GM12878 (cell line): ENCODE results near the gene STRA8. TPM values are rescaled to one million over a fixed set of nuclear protein-coding genes. Genes with fewer than 3 reads are reported as not detected.

Experiments used
- ATAC-seq: fragments of 200-7000 bp; cut with Tn5 transposase; 3 replicates; pipeline ENCODE4 v1.9.1; 2020; ENCODE audit warnings: mild to moderate bottlenecking, moderate library complexity
- BruUV-seq: library from RNA; stranded (reverse); fragments of 400-500 nt; replicated peaks from 2 replicates; lab custom pipeline; 2021; lab: Mats Ljungman, UMichigan
- CTCF ChIA-PET: fragments of 300-600 bp; sonication (Branson Sonifier 250); formaldehyde crosslinking; extraction: SDS; loops from one replicate; lab custom pipeline; 2021; ENCODE audit warnings: inconsistent platforms; lab: Yijun Ruan, JAX
- POLR2A ChIA-PET: fragments of 350-600 bp; formaldehyde crosslinking; extraction: SDS; loops from one replicate; lab custom pipeline; 2021; ENCODE audit warnings: inconsistent platforms; lab: Charles Lee
- RAD21 ChIA-PET: fragments of 300-600 bp; sonication (Branson Sonifier 250); formaldehyde crosslinking; loops from one replicate; lab custom pipeline; 2023; ENCODE audit warnings: antibody characterized with exemption; ENCODE audit not compliant: unreplicated experiment; lab: Charles Lee
- SMC1A ChIA-PET: fragments of 300-600 bp; sonication (Branson Sonifier 250); formaldehyde crosslinking; loops from one replicate; lab custom pipeline; 2023; ENCODE audit not compliant: unreplicated experiment, uncharacterized antibody; lab: Charles Lee
- DNase-seq: peaks from one replicate; pipeline ENCODE4 v3.0.0-alpha.2; 2011; ENCODE audit warnings: low read depth, low spot score
- FAIRE-seq: peaks from 3 replicates; lab custom pipeline; 2011; peaks lifted over from hg19 to GRCh38; lab: Jason Lieb, UNC
- H2AFZ ChIP-seq: 2 replicates; pipeline ENCODE4 v1.6.0; 2011; ENCODE audit warnings: low read depth, low read length, control low read depth; ENCODE audit not compliant: control insufficient read depth
- H3K27ac ChIP-seq: 2 replicates; pipeline ENCODE4 v1.5.1; 2011; ENCODE audit warnings: control low read depth; ENCODE audit not compliant: control insufficient read depth, insufficient read depth
- H3K27me3 ChIP-seq, 2 experiments: replicated peaks in 1 of 2; 2 replicates each; pipeline versions ENCODE4 v1.6.0 to v1.6.1; 2011; ENCODE audit warnings: low read length in 1 of 2; ENCODE audit not compliant: control insufficient read depth in 2 of 2, insufficient read depth in 2 of 2
- H3K36me3 ChIP-seq, 2 experiments: 2 replicates each; pipeline ENCODE4 v1.5.1; 2011; ENCODE audit warnings: low read length in 1 of 2; ENCODE audit not compliant: control insufficient read depth in 2 of 2, insufficient read depth in 2 of 2
- H3K4me1 ChIP-seq: 2 replicates; pipeline ENCODE4 v1.6.1; 2011; ENCODE audit warnings: mild to moderate bottlenecking, low read length, moderate library complexity, mixed read lengths; ENCODE audit not compliant: control insufficient read depth, insufficient read depth
- H3K4me2 ChIP-seq: 2 replicates; pipeline ENCODE4 v1.6.0; 2011; ENCODE audit warnings: control low read depth; ENCODE audit not compliant: control insufficient read depth, insufficient read depth
- H3K4me3 ChIP-seq: fragments of 200-600 bp; sonication (generic); 2 replicates; pipeline ENCODE4 v1.5.1; 2016
- H3K79me2 ChIP-seq: 2 replicates; pipeline ENCODE4 v1.6.0; 2011; ENCODE audit warnings: low read length; ENCODE audit not compliant: control insufficient read depth, insufficient read depth
- H3K9ac ChIP-seq: 2 replicates; pipeline ENCODE4 v1.8.0; 2011; ENCODE audit warnings: low read length, control low read depth, mixed read lengths; ENCODE audit not compliant: control insufficient read depth, insufficient read depth
- H3K9me3 ChIP-seq: replicated peaks from 3 replicates; pipeline ENCODE4 v1.5.1; 2011; ENCODE audit warnings: mild to moderate bottlenecking, low read length; ENCODE audit not compliant: control insufficient read depth, insufficient read depth
- H4K20me1 ChIP-seq: 2 replicates; pipeline ENCODE4 v1.6.0; 2011; ENCODE audit not compliant: control insufficient read depth, insufficient read depth
- WGBS: methylation state at CpG from one replicate; pipeline ENCODE4 v1.1.6; 2016; ENCODE audit warnings: low lambda C conversion rate; ENCODE audit not compliant: insufficient replicate concordance, insufficient coverage; ENCODE audit errors: missing lambda C conversion rate; 5-methylcytosine and 5-hydroxymethylcytosine counted together
- in situ Hi-C: fragments of 300-500 bp; cut with MboI; formaldehyde crosslinking; loops from 9 replicates; pipeline ENCODE4 v1.14.3; 2018; ENCODE audit warnings: mixed read lengths
- intact Hi-C: fragments of 100-400 bp; cut with micrococcal nuclease; formaldehyde crosslinking; loops from one replicate; pipeline ENCODE4 v1.14.2; 2022; ENCODE audit not compliant: unreplicated experiment
- polyA plus RNA-seq, 11 experiments: library from polyadenylated mRNA; depleted of rRNA in 4 of 11; unstranded in 6 of 11; stranded (reverse) in 5 of 11; fragments of >200 nt; fragmentation: Nextera tagmentation in 4 of 11; fragmentation: Illumina TruSeq in 1 of 11; extraction: Ambion mirVana in 4 of 11; extraction: Trizol in 1 of 11; gene quantifications; 1 replicate in 1 of 11; 2 replicates in 10 of 11; pipeline versions ENCODE4 v1.2.1 to v1.2.3, GENCODE V29; 2011 to 2016; ENCODE audit warnings: inconsistent platforms in 2 of 11, missing spikeins in 2 of 11, low read depth in 1 of 11
- total RNA-seq, 4 experiments: library from RNA; depleted of rRNA in 3 of 4; stranded (reverse); fragments of >200 nt in 3 of 4; fragmentation: Illumina TruSeq in 1 of 4; extraction: Trizol in 1 of 4; gene quantifications; 2 replicates each; pipeline versions ENCODE4 v1.2.1 to v1.2.3, GENCODE V29; 2013 to 2021
- TF ChIP-seq, protein P1 (sequence below): fragments of 450-650 bp; IDR thresholded peaks from 2 replicates; pipeline ENCODE4 v1.6.1; 2017; ENCODE audit warnings: mild to moderate bottlenecking, moderate library complexity
- TF ChIP-seq, protein P2 (sequence below): IDR thresholded peaks from 2 replicates; pipeline ENCODE4 v1.6.1; 2012; ENCODE audit warnings: low read length, inconsistent platforms

STRA8 gene
- total and polyA plus RNA-seq, 10 of the 15 experiments (the other 5 are each of a cell fraction or from before 2014, with no cell fraction given), result 0.15 TPM; not detected in 9

DNA sequence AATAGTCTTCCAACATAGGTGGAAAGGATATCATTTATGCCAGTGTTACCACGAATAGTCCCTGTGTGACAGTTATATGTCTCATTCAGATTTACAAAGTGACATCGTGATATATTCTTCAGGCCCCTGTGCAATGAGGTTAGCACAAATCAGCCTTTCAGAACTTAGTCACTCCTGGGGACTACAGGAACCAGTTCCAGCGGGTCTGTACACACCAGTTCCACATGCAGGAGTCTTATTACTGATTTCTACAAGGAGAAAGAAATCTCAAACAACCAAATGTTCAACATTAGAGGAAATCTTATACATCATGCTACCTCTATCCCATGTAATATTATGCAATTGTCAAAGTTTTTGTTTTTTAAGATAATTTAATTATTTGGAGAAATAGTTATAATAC, 17.9 kb upstream of the STRA8 start (continued):
- TF ChIP-seq, protein P1, sequence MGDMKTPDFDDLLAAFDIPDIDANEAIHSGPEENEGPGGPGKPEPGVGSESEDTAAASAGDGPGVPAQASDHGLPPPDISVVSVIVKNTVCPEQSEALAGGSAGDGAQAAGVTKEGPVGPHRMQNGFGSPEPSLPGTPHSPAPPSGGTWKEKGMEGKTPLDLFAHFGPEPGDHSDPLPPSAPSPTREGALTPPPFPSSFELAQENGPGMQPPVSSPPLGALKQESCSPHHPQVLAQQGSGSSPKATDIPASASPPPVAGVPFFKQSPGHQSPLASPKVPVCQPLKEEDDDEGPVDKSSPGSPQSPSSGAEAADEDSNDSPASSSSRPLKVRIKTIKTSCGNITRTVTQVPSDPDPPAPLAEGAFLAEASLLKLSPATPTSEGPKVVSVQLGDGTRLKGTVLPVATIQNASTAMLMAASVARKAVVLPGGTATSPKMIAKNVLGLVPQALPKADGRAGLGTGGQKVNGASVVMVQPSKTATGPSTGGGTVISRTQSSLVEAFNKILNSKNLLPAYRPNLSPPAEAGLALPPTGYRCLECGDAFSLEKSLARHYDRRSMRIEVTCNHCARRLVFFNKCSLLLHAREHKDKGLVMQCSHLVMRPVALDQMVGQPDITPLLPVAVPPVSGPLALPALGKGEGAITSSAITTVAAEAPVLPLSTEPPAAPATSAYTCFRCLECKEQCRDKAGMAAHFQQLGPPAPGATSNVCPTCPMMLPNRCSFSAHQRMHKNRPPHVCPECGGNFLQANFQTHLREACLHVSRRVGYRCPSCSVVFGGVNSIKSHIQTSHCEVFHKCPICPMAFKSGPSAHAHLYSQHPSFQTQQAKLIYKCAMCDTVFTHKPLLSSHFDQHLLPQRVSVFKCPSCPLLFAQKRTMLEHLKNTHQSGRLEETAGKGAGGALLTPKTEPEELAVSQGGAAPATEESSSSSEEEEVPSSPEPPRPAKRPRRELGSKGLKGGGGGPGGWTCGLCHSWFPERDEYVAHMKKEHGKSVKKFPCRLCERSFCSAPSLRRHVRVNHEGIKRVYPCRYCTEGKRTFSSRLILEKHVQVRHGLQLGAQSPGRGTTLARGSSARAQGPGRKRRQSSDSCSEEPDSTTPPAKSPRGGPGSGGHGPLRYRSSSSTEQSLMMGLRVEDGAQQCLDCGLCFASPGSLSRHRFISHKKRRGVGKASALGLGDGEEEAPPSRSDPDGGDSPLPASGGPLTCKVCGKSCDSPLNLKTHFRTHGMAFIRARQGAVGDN, result no peak

DNA sequence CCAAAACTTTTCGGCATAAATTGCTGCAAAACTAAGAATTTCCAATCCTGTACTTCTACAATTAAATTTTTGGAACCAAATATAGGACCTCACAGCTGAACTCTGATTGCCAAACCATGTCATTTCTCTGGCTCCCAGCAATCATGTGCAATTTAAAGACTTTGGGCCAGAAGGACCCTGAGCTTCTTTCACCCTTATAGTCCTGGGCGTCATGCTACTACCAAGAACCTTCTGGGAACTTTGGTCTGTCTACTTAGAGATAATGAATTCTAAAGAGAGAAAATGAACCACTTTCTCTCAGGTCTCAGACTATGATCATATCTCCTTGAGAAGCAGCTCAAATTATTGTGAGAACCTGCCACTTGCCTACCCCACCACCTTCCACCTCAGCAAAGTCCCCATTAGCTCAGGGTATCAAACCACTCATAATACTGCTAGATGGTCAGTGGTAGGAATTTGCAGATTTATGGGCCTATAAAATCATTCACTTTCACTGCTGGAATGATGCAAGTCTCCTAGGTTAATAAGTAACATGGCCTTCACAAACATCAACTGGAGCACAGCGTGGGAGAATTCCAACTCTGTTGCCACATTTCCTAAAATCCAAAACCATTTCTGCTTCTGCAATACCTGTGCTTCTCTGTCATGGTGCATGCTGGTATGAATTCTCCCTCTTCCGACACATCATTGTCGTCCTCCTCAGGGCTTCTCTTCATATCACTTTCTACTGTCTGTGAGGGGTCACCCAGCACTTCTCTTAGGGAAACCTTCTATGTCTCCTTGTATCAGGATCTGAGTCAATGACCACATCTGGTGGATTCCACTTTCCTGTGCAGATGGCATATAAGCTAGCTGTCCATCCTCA, 15.8 kb upstream of the STRA8 start:
- Histone ChIP-seq H3K9ac (no peak overlapping the region), H3K36me3 (no peaks in the 10 kb centered on the region), H3K4me1 (peaks cover 9% of the 10 kb centered on the region), H3K4me3 (no peak overlapping the region), H3K27me3 (no peaks in the 10 kb centered on the region), H3K79me2 (no peaks in the 10 kb centered on the region), H2AFZ (no peak overlapping the region; the same call in 1 of the 2 replicates), H3K4me2 (no peak overlapping the region), H3K27ac (no peak overlapping the region), H4K20me1 (no peaks in the 10 kb centered on the region), H3K9me3 (no peaks in the 10 kb centered on the region; the same call in 2 of the 3 replicates)
- TF ChIP-seq, protein P2, sequence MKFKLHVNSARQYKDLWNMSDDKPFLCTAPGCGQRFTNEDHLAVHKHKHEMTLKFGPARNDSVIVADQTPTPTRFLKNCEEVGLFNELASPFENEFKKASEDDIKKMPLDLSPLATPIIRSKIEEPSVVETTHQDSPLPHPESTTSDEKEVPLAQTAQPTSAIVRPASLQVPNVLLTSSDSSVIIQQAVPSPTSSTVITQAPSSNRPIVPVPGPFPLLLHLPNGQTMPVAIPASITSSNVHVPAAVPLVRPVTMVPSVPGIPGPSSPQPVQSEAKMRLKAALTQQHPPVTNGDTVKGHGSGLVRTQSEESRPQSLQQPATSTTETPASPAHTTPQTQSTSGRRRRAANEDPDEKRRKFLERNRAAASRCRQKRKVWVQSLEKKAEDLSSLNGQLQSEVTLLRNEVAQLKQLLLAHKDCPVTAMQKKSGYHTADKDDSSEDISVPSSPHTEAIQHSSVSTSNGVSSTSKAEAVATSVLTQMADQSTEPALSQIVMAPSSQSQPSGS, result no peak
- in situ Hi-C loops (no loop called here), intact Hi-C loops (no loop called here)
- ChIA-PET CTCF (interaction anchor here (0.9 to 1.6 kb wide), 4 partner anchors 10 to 57 kb away, joined by 3 to 4 read pairs (median 3); no protein-coding TSS in a partner anchor), POLR2A (interaction anchor here (0.5 to 1.2 kb wide), 3 partner anchors 15 to 44 kb away, joined by 3 read pairs; no protein-coding TSS in a partner anchor), SMC1A (interaction anchor here (0.7 to 4.2 kb wide), 9 partner anchors 8 to 216 kb away, joined by 3 to 19 read pairs (median 3); partner anchors contain the start of gene WDR91), RAD21 (interaction anchor here (1.3 kb wide), 1 partner anchor 8 kb away, joined by 3 read pairs; no protein-coding TSS in a partner anchor)
- no peak for FAIRE-seq
- DNase-seq, result no peak
- 83% methylated on average over 5 of the region's 5 CpGs for WGBS
- no peak for ATAC-seq
- no TSS peak for BruUV-seq
